NT2/D1 (cell line): Measurements from ENCODE around the gene TAAR6.

Experiments
- SUZ12 ChIP-seq: IDR thresholded peaks from 2 replicates; pipeline ENCODE4 v1.6.1; 2011; ENCODE audit not compliant: insufficient read length, insufficient read depth; ENCODE audit errors: extremely low read depth
- YY1 ChIP-seq: IDR thresholded peaks from 2 replicates; pipeline ENCODE4 v1.6.1; 2011; ENCODE audit not compliant: insufficient read length, insufficient read depth
- ZNF274 ChIP-seq: IDR thresholded peaks from 2 replicates; pipeline ENCODE4 v1.6.1; 2011; ENCODE audit warnings: mild to moderate bottlenecking, low read depth, low read length

- no peak for TF ChIP-seq SUZ12
- TF ChIP-seq YY1, result no peak
- no peak for TF ChIP-seq ZNF274
Measured at GRCh38 chr6:132612449-132613108, 42.5 kb downstream of the TAAR6 start.
